GM04503 (cell line): ENCODE data around the gene RPUSD3.

Source experiments
- DNase-seq: peaks from one replicate; pipeline ENCODE4 v3.0.0-alpha.2; 2012; ENCODE audit warnings: low read depth

Gene RPUSD3

DNA sequence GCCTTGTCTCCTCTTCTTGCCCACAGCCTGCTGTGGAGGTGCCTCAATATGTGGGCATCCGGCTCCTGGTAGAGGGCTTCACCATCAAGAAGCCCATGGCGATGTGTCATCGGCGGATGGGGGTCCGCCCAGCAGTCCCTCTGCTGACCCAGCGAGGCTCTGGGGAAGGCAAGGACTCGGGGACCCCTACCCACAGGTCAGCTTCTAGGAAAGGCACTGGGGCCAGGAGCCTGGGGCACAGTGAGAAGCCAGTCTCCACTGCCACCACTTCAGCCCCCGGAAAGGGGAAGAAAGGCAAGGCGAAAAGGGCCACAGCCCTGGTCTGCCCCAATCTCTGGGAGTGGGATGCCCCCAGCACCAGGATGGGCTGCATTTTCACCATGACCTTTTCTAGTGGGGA, 10.7 kb downstream of the RPUSD3 start:
- no peak for DNase-seq

GRCh38 chr3:9831253-9831652, 12.6 kb downstream of the RPUSD3 start:
- DNase-seq = no peak

GRCh38 chr3:9828801-9829755, 14.7 kb downstream of the RPUSD3 start:
- DNase-seq = no peak

DNA sequence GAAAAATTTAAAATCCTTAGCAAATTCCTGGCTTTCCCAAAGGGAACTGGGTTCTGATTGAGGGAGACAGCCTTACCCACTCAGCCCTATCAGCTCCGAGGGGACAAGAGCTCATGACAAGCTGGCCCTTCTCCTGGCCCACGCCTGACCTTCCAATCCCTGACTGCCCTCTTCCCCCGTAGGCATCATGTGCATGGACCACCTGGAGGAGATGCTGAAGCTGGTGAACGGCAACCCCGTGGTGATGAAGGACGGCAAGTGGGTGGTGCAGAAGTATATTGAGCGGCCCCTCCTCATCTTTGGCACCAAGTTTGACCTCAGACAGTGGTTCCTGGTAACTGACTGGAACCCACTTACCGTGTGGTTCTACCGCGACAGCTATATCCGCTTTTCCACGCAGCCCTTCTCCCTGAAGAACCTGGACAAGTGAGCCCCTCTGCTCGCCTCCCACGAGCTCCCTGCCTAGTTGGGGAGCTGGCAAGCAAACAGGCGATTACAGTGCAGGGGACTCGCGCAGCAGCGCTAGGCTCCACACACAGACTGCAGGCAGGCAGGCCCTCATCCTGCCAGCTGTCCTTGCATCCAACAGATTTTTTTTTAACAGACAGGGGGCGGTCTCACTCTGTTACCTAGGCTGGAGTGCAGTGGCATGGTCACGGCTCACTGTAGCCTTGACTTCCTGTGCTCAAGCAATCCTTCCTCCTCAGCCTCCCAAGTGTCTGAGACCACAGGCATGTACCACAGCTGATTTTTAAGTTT, 16.8 kb downstream of the RPUSD3 start:
- DNase-seq = no peak

DNA sequence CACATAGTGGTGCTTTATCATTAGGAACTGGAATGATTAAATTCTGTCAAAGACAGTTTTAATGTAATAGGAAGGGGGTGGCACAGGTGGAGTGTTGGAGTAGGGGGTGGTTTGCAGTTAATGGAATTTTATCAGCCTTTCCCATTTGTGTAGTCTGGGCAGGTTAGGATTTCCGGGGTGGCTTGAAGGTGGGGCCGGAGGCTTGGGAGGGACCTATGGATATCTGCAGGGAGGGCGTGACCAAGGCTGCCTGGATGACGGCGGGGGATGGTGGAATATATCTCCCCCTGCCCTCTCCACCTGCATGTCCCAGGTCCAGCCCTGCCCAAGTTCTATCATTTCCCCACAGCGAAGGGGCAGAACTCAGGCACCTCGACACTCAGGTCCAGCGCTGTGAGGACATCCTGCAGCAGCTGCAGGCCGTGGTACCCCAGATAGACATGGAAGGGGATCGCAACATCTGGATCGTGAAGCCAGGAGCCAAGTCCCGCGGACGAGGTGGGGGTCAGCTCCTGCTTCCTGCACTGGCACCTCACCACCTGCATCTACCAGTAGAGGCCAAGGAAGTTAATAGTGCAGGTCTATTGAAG, 18.3 kb downstream of the RPUSD3 start:
- DNase-seq = no peak

- DNase-seq = no peak
These were observed 22.9 kb downstream of the RPUSD3 start for GRCh38 chr3:9820946-9821345.

GRCh38 chr3:9820543-9820942, 23.3 kb downstream of the RPUSD3 start:
- DNase-seq = no peak

DNA sequence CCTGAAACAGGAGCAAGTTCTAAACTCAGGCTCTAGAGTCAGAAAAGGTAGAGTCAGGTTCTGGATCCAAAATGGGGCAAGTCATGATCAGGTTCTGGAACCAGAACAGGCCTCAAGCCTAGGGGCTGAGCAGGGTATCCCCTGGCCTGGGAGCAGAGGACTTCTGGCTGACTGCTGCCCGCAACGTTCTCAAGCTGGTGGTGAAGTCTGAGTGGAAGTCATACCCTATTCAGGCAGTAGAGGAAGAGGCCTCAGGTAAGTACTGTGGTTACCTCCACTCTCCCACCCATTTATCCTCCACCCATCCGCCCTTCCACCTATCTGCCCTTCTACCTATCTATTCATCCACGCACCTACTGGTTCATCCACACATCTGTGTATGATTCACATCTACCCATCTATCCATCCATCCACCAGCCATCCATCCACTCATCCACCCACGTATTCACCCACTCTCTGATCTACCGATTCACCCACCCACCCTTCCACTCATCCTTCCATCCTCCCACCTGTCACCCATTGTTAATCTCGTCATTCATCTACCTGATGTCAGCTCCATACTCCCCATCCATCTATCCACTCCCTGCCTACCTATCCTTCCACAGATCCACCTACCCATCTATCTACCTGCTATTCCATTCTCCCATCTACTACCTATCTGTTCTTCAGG, 25.0 kb downstream of the RPUSD3 start:
- no peak for DNase-seq

- no peak for DNase-seq
These were observed 26.4 kb downstream of the RPUSD3 start for GRCh38 chr3:9817436-9817835.

DNA sequence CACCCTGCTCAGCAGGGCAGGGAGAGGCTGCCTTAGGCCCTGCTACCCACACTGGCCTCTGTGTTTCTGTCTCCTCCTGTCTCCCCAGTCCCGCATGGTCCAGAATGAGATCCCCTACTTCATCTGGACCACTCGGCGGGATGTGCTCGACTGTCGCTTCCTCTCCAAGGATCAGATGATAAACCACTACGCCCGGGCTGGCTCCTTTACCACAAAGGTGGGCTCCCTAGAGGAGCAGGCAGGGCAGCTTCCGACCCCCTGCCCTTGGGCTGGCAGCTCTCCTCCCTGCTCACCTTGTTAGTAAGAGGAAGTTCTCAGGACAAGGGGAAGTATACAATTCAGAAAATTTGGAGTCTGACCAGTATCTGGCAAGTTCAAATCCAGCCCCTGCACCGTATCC, 27.8 kb downstream of the RPUSD3 start:
- DNase-seq = no peak

DNA sequence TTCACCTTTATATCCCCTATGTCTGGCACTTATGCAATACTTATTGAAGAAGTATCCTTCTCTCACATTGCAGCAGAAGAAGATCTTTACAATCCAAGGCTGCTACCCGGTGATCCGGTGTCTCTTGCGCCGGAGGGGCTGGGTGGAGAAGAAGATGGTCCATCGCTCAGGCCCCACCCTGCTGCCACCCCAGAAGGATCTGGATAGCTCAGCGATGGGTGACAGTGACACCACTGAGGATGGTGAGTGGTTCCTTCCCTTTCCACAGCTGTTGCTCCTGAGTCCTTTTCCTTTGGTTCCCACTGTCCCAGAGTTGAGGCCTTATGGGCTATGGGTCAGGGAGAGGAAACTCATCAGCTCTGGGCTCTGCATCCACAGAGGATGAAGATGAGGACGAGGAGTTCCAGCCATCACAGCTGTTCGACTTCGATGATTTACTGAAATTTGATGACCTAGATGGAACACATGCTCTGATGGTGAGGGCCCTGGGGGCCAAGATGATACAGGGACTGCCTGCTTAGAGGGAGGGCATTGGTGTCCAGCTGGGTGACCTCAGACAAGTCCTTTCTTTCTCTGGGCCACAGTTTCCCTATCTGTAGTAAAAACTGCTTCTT, 30.8 kb downstream of the RPUSD3 start:
- no peak for DNase-seq

- DNase-seq = no peak
These were observed 33.0 kb downstream of the RPUSD3 start for GRCh38 chr3:9810846-9811245.

GRCh38 chr3:9810433-9810770, 33.4 kb downstream of the RPUSD3 start:
- DNase-seq = no peak

GRCh38 chr3:9809615-9810432, 34.0 kb downstream of the RPUSD3 start, which contains the start of gene TTLL3:
Gene TTLL3, plus strand, starts transcription at chr3:9810262. Its CDS starts 400 bp downstream, at chr3:9810662.
- DNase-seq = no peak

DNA sequence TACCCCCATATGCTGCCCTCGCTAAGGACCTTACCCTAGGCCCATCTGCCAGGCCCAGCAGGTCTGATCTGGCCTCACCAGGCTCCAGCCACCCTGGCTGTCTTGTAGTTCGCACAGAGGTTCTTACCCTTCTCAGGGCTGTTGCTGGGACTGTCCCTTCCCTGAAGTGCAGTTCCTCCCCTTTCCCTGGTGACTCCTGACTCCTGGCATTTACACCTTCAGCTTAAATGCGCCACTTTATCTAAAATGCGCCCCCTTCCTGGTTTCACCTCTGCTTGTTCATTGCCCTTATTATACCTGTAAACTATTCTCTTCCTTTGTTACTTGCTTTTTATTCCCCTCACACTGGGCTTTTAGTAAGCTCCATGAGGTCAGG, 34.6 kb downstream of the RPUSD3 start:
- DNase-seq = no peak

DNA sequence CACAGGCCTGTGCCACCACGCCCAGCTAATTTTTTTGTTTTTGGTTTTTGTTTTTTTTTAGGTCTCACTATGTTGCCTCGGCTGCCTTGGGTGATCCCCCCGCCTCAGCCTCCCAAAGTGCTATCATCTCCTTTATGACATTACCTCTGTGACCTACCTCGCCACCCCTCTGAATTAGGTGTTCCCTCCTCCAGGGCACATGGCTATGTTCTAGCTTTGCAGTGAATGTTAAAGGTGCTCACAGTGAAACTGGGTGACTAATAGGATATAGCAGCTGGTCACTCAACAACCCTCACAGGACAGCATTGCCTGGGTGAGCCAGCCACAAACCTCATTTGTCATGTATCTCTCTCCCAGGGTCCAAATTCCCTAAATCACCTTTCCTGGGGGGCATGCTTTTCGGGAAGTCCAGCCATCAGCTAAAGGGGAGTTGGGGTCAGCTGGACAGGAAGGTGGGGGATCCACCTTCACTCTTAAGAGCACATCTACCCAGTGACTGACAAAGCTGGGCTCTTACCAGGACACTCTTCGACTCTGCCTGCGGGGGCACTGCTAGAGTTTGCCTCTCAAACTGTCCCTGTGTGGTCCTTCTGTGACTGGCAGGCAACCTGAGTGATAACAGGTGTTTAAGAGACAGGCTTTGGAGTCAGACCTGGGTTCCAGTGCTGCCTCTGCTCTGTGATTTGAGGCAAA, 35.3 kb downstream of the RPUSD3 start:
- no peak for DNase-seq

- DNase-seq = no peak
These were observed 35.8 kb downstream of the RPUSD3 start for GRCh38 chr3:9807981-9808344.

GRCh38 chr3:9806688-9807589, 36.9 kb downstream of the RPUSD3 start:
- DNase-seq = no peak

DNA sequence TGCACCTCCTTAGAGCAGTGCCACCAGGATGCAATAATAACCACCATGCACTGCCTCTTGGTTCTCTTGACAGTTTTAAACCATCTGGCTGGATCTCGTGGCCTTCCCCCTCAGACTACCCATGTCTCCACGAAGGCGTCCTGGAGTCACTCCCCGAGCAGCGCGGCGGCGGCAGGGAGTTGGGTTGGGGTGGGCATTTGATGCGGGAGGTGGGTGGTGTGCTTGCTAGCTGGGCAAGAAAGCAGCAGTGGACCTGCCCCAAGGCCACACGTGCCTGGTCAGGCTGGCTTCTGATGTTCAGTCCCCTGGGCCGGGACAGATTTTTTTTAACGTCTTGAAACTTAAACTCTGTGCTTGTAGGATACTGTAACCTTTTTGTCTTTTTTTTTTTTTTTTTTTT, 37.7 kb downstream of the RPUSD3 start:
- no peak for DNase-seq
